ENCODE data around the gene KIAA1958. TPM values are rescaled to one million over a fixed set of nuclear protein-coding genes. Genes with fewer than 3 reads are reported as not detected.
"Not testable (repeated sequence)": the region's sequence is repeated elsewhere in the genome, so short reads cannot be mapped to it uniquely, and the experiment has no call there.

Gene KIAA1958
- total RNA-seq, 1 experiment from 2014 or later, result 2.0 TPM

DNA sequence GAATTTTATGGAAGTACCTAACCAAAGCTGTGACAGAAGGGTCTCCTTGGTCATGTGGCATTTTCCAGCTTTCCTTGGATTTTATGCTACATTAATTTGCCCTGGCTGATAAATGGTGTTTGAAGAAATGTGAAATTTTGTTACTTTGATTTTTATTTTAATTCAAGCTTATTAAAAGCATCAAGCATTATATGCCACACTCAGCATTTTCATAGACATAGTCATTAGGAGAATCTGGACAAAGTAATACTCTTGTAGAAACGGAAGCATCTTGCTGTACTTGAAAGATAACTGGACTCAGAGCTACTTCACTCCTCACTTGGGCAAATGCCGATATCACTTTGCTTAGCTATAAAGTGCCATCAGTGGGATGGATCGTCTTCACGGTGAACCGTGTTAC is 177.1 kb downstream of the KIAA1958 start:
- in situ Hi-C loops (cut with HindIII; ENCODE audit: low pct_unique_long_range_greater_than_20kb, low sequenced_read_pairs), result no loop called here
- DNase-seq (ENCODE audit: low read depth, low spot score), result no peak

DNA sequence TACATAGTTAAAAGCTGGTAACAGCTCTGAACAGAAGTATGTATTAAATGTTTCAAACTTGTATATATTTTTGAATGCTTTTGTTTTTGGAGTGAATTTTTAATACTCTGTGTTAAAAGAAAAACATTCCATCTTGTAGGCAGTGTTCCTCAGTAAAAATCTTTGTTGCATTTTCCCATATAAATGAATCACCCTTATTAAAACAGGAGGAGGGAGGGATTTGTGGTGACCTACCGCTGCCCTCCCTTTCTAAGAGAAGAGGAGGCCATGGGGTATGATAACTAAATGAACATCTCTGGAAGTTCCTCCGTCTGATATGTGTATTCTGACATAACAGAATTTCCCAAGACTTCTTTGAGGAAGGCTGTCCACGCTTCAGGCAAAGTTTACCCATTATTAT is 177.9 kb downstream of the KIAA1958 start:
- DNase-seq (ENCODE audit: low read depth, low spot score), result no peak
- in situ Hi-C loops (cut with HindIII; ENCODE audit: low pct_unique_long_range_greater_than_20kb, low sequenced_read_pairs), result no loop called here

DNA sequence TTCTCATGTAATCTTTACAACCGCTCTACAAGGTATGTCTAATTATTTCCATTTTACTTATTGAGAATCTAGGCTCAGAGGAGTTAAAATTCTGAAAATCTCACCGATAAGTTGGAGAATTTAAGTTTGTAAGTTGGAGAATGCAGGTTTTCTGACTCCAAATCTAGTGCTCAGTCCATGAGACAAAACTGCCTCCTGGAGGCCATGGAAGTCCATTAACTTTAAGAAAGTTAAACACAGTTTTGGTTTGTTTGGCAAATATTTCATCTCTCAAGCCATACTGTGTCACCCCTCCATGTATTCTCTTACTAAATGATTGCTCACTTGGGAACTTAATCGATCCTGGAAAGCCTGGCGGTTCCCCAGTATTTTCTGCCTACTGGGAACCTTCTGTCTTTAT is 178.7 kb downstream of the KIAA1958 start:
- DNase-seq (ENCODE audit: low read depth, low spot score), result peak; percentile 33
- in situ Hi-C loops (cut with HindIII; ENCODE audit: low pct_unique_long_range_greater_than_20kb, low sequenced_read_pairs), result no loop called here

DNA sequence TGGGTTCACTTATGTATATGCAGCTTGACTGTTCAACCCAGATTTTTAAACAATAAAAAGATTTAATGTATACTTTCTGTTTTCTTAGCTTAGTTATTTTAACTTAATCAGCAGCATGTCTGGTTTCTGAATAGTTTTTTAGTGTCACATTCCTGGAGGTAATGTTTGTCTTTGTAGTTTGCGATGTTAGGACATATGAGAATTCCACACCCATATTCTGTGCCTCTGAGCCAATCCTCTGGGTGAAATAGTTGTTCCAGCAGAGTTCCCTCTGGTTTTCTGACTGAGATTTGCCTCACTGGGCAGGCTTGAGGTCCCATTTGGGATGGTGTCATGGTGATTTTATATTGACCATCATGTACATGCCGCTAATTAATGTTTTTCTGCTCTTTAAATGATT is 182.7 kb downstream of the KIAA1958 start:
- in situ Hi-C loops (cut with HindIII; ENCODE audit: low pct_unique_long_range_greater_than_20kb, low sequenced_read_pairs), result no loop called here
- no peak for DNase-seq (ENCODE audit: low read depth, low spot score)

DNA sequence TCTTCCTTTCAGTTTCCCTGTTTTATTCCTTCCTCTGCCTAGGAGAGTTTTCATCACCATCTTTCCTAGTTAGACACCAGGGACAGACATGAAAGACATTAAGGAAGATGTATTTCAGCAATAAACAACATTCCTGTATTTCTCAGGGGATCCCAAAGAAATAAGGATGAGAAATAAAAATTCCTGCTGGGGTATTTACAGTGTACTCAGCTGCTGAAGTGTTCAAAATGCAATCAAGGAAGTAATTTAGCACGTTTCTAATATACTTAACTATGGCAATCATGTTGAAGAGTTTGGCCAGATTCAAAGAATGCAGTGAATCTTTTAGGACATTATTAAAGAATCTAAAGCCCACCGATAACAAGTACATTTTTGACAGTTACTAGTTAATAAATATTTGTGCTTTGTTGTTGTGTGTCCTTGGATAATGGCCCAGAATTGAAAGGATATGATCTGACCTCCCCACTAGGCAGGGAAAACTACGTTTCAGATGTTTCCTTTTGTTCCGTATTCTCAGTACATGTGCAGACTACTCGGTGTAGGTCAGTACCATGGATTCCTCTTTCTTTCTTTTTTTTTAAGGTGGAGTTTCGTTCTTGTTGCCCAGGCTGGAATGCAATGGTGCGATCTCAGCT is 184.5 kb downstream of the KIAA1958 start:
- DNase-seq (ENCODE audit: low read depth, low spot score), result no peak
- in situ Hi-C loops (cut with HindIII; ENCODE audit: low pct_unique_long_range_greater_than_20kb, low sequenced_read_pairs), result no loop called here

DNA sequence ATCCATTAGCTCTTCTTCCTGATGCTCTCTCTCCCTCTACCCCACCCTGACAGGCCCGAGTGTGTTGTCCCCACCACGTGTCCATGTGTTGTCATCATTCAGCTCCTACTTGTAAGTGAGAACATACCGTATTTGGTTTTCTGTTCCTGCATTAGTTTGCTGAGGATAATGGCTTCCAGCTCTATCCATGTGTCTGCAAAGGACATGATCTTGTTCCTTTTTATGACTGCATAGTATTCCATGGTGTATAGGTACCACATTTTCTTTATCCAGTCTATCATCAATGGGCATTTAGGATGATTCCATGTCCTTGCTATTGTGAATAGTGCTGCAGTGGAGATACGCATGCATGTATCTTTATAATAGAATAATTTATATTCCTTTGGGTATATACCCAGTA is 186.6 kb downstream of the KIAA1958 start:
- in situ Hi-C loops (cut with HindIII; ENCODE audit: low pct_unique_long_range_greater_than_20kb, low sequenced_read_pairs); DNase-seq (ENCODE audit: low read depth, low spot score): not testable (repeated sequence)

DNA sequence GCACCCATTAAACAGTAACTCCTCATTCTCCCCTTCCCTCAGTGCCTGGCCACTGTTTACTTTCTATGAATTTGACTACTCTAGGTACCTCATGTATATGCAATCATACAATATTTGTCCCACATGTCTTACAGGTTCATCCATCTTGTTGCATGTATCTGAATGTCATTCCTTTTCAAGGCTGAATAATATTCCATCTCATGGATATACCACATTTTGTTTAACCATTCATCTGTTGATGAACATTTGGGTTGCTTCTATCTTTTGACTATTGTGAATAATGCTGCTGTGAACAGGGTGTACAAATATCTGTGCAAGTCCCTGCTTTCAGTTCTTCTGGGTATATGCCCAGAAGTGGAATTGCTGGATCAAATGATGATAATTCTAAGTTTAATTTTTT is 190.4 kb downstream of the KIAA1958 start:
- in situ Hi-C loops (cut with HindIII; ENCODE audit: low pct_unique_long_range_greater_than_20kb, low sequenced_read_pairs), result no loop called here
- DNase-seq (ENCODE audit: low read depth, low spot score), result no peak

DNA sequence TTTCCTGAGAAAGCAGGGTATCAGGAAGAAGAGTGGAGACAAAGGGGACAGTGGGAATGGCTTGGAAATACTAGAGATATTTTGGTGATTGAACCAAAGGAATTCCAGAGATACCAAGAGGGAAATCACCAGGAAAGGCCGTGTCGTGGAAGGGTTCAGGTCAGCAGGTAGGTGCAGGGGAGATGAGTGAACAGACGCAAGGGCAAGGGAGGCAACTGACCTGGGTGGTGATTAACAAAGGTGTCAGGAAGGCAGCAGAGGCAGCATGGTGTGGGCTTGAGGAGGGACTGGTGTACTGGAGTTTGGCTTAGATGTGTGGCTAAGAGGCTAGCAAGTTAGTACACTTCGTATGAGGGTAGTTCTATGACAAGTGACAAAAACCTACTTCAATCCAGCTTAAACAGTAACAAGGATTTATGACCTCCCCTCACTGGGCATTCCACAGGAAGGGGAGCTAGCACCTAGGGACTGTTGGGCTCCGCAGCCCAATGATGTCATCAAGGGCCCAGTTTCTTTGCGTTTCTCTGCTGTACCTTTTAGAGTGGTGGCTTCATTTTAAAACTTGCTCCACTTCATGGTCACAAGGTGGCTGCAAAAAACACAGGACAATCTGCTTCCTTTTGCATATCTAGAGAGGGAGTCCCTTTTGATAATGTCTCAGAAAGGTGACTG is 194.2 kb downstream of the KIAA1958 start:
- in situ Hi-C loops (cut with HindIII; ENCODE audit: low pct_unique_long_range_greater_than_20kb, low sequenced_read_pairs), result no loop called here
- DNase-seq (ENCODE audit: low read depth, low spot score), result no peak

DNA sequence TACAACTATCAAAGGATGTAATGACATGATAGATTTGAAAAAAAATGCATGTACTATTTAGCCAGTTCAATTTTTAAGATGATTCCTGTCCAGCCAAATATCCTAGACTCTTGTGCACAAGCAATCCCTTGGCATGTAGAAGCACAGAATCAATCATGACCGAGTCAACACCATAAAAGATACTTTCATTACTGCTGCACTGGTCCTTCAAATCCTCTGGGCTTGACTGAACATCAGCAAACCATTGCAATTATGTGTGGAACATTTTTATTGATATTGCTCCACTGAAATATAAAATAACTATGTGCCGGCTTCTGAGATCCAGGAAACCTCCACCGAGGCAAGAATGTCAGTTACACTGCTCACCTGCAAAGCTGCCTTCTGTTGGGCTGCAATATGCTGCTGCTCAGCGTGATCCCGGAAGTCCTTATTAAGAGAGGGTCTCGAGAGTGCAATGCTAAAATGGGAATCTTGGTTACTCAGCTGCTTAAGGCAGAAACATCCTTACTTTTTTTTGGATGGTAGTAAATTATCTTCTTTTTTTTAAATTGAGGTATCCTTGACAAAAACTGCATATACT is 202.6 kb downstream of the KIAA1958 start:
- no peak for DNase-seq (ENCODE audit: low read depth, low spot score)
- in situ Hi-C loops (cut with HindIII; ENCODE audit: low pct_unique_long_range_greater_than_20kb, low sequenced_read_pairs), result no loop called here

DNA sequence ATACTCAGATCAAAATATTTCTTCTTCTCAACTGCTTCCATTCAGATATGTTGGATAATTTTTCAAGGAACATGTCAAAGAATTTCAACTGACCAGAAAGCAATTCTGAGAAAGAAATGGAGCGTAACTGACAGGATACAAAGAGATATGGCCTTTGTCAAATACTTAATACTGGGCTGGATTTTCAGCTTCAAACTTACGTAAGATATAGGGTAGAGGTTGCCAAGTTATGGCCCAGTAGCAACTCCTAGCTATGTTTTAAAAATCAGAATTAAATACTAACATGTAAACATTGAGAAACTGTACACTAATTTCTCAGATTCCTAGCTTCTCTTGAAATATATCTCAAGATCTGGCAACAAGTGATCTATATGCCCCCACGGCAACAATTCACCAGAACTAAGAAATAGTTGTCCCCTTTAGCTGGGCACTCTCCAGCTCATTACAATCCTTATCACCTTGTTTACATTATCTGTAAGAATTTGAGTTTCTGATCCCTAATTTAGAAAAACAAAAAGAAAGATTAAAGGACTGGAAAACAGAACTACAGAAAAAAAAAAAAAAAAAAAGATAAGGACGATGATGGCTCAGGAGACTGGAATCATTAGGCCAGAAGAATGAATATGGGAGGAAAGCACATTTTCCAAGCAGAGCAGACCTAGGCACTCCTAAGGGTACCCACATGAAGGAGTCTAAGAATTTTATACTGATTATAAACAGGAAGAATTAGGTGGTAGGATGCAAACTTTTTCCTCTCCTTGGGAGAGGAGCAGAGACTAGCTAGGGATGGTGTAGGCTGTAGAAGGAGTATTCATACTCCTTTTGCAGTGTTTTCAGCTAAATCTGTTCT is 208.3 kb downstream of the KIAA1958 start:
- DNase-seq (ENCODE audit: low read depth, low spot score), result no peak
- in situ Hi-C loops (cut with HindIII; ENCODE audit: low pct_unique_long_range_greater_than_20kb, low sequenced_read_pairs), result no loop called here

DNA sequence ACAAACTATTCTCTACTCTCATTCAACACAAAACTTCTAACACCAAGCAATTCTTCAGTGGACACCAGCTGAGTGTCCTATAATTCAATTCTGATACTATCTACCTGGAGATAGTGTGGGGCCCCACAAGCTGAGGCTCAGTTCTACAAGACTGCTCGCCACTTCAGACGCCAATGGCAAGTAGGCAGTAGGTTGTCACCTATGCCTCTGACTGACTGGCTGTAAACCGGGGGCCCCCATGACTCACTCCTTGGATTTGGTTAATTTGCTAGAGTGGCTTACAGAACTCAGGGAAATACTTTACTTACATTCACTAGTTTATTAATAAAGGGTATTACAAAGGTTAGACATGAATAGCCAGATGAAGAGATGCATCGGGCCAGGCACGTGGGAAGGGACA is 209.8 kb downstream of the KIAA1958 start:
- DNase-seq (ENCODE audit: low read depth, low spot score), result no peak
- in situ Hi-C loops (cut with HindIII; ENCODE audit: low pct_unique_long_range_greater_than_20kb, low sequenced_read_pairs), result no loop called here

DNA sequence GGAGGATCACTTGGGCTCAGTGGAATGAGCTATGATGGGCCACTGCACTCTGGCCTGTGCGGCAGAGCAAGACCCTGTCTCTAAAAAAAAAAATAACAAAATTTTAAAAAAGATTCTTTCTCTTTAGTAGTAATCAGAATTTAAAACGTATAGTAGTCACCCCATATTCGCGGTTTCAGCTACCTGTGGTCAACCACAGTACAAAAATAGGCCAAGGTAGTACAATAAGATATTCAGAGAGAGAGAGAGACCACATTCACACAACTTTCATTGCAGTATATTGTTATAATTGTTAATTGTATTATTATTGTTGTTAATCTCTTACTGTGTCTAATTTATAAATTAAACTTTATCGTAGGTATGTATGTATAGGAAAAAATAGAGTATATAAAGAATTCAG is 212.6 kb downstream of the KIAA1958 start:
- DNase-seq (ENCODE audit: low read depth, low spot score), result no peak
- in situ Hi-C loops (cut with HindIII; ENCODE audit: low pct_unique_long_range_greater_than_20kb, low sequenced_read_pairs), result no loop called here

DNA sequence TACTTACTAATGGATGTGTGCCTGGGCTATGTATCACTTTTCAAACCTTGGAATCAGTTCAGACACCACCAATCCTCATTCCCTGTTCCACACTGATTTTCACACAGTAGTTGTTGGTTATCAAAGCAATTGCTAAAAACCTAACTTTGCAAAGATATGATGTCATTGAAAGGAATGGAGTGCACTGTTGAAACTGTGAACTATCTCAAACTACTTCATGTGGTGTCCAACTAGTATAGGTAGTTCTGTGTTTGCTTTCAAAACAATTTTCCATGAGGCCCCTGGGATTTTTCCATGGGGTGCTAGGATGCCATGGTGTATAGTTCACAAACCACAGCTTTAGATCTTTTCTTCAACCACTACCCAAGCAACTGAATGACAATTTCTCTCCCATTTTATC is 213.5 kb downstream of the KIAA1958 start:
- in situ Hi-C loops (cut with HindIII; ENCODE audit: low pct_unique_long_range_greater_than_20kb, low sequenced_read_pairs), result no loop called here
- no peak for DNase-seq (ENCODE audit: low read depth, low spot score)

DNA sequence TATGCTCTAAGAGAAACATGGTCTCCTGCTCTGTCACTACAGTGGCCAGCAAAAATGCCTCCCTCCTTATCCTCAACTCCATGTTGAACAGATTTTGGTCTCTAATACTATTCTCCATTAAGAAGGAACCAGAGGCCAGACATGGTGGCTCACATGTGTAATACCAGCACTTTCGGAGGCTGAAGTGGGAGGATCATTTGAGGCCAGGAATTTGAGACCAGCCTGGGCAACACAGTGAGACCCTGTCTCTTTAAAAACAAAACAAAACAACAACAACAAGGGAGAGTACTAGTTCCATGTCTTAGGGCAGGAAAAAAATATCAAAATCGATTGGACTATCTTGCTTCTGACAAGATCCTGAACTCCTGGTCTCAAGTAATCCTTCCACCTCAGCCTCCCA is 216.7 kb downstream of the KIAA1958 start:
- DNase-seq (ENCODE audit: low read depth, low spot score), result no peak
- in situ Hi-C loops (cut with HindIII; ENCODE audit: low pct_unique_long_range_greater_than_20kb, low sequenced_read_pairs), result no loop called here

DNA sequence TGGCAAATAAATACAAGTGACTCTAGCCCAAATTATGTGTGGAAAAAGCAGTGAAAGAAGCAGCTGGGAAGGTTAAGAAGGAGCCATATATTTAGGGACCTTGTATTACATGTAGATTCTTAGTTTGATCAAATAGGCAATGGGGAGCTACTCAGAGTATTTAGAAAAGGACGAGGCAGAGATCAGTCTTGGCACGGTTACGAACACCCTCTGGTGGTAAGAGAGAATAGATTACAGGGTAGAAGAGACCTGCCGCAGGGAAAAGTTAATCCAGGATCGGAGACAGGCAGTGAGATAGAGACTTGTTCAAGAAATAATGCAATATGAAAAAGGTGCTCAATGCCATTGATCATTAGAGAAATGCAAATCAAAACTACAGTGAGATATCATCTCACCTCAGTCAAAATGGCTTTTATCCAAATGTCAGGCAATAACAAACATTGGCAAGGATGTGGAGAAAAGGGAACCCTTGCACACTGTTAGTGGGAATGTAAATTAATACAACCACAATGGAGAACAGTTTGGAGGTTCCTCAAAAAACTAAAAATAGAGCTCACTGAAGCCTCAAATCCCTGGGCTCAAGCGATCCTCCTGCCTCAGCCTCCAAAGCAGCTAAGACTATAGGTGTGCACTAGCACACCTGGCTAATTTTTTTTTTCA is 219.3 kb downstream of the KIAA1958 start:
- DNase-seq (ENCODE audit: low read depth, low spot score), result peak; percentile 80
- in situ Hi-C loops (cut with HindIII; ENCODE audit: low pct_unique_long_range_greater_than_20kb, low sequenced_read_pairs), result no loop called here

DNA sequence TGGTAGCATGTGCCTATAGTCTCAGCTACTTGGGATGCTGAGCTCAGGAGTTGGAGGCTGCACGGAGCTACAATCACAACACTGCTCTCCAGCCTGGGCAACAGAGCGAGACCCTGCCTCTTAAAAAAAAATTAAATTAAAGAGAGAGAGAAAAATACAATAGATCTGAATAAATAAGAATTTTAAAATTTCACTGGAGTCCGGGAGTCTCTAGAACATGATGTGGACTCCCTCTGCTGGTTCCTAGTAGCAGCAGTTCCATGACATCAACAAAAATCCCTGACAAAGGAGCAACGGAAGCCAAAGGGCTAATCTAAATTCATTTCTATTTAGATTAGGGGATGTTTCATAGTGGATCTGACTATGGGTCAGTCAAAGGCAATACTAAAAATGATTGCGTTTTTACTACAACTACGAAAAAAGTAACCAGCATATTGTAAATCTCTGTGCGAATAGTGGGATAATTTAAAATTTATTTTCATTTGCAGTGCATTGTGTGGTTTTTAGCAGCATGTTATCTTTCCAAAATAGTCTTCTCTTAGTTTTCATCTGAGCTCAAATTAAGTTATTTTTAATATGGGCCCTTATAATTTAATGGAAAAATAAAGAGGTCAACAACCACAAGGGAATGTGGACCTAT is 224.5 kb downstream of the KIAA1958 start:
- peak; percentile 70 for DNase-seq (ENCODE audit: low read depth, low spot score)

DNA sequence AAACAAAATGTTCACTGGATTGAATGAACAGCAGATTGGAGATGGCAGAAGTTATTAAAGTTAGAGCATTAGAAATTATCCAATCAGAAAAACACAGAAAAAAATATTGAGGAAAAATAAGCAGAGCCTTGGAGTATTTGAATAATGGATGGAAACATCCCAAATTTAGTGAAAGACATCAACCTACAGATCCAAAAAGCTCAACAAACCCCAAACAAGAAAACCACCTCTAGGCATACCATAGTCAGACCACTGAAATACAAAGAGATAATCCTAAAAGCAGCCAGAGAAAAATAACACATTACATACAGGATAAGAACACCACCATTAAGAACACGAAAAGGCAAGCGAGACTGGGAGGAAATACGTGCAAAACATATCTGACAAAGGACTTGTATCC is 226.1 kb downstream of the KIAA1958 start:
- in situ Hi-C loops (cut with HindIII; ENCODE audit: low pct_unique_long_range_greater_than_20kb, low sequenced_read_pairs), result no loop called here
- DNase-seq (ENCODE audit: low read depth, low spot score), result no peak

More for the DNA sequence above, 224.5 kb downstream of the KIAA1958 start:
- in situ Hi-C loops (cut with HindIII; ENCODE audit: low pct_unique_long_range_greater_than_20kb, low sequenced_read_pairs), result no loop called here
